Activated T-cell treated with anti-CD3 and anti-CD28 coated beads, Interleukin-2, amount 50 U/mL, for 4 hours (primary cell): ENCODE results near the gene ZNF557. TPM values are rescaled to one million over a fixed set of nuclear protein-coding genes. Genes with fewer than 3 reads are reported as not detected.
"Not testable (repeated sequence)": the region's sequence is repeated elsewhere in the genome, so short reads cannot be mapped to it uniquely, and the experiment has no call there.

Experiments
- ATAC-seq, 2 donors: fragments of 200-7000 bp; cut with Tn5 transposase; one replicate each; pipeline ENCODE4 v1.10.0; 2021
- DNase-seq: peaks from one replicate; pipeline ENCODE4 v3.0.0-alpha.2; 2020
- H3K27me3 Mint-ChIP-seq: one replicate; pipeline ENCODE4 v1.8.0; 2021; ENCODE audit warnings: low read depth, mixed read lengths
- H3K36me3 Mint-ChIP-seq: one replicate; pipeline ENCODE4 v1.8.0; 2022; ENCODE audit warnings: mixed read lengths; ENCODE audit not compliant: insufficient read depth
- H3K4me1 Mint-ChIP-seq: one replicate; pipeline ENCODE4 v1.8.0; 2021; ENCODE audit warnings: low read depth, mixed read lengths
- H3K4me3 Mint-ChIP-seq: one replicate; pipeline ENCODE4 v1.8.0; 2021; ENCODE audit warnings: mild to moderate bottlenecking, moderate library complexity, mixed read lengths
- H3K9me3 Mint-ChIP-seq: one replicate; pipeline ENCODE4 v1.8.0; 2021; ENCODE audit warnings: mixed read lengths
- total RNA-seq, 3 donors: library from RNA; stranded (reverse); gene quantifications; one replicate each; pipeline ENCODE4 v1.2.1, GENCODE V29; 2021

The ZNF557 gene
- 10 to 100 TPM; 12.1 to 13.2 (median 13.0) TPM for total RNA-seq

- Mint-ChIP-seq H3K4me3 (peak within 1 kb of the TSS; percentile 95), H3K9me3 (no peaks in the 10 kb centered on the region), H3K27me3 (no peaks in the 10 kb centered on the region), H3K36me3 (peaks cover 20% of the 10 kb centered on the region), H3K4me1 (peaks cover 17% of the 10 kb centered on the region)
- DNase-seq (peak; percentile 99), ATAC-seq (peak; percentile 94 to 95)
These were observed at the start of gene ZNF557 for GRCh38 chr19:7069042-7069903. Gene ZNF557, plus strand, starts transcription at chr19:7069703. Its CDS starts 5,372 bp downstream, at chr19:7075075.

GRCh38 chr19:7021331-7021730, 48.2 kb upstream of the ZNF557 start, which contains the start of gene MBD3L2B:
Gene MBD3L2B, minus strand, starts transcription at chr19:7021431. Its CDS starts 34 bp downstream, at chr19:7021397.
- not testable (repeated sequence) for ATAC-seq, H3K9me3 Mint-ChIP-seq, H3K4me1 Mint-ChIP-seq, H3K27me3 Mint-ChIP-seq, H3K36me3 Mint-ChIP-seq, DNase-seq, H3K4me3 Mint-ChIP-seq

GRCh38 chr19:7028790-7029189, 40.7 kb upstream of the ZNF557 start:
- not testable (repeated sequence) for H3K27me3 Mint-ChIP-seq, H3K9me3 Mint-ChIP-seq, H3K36me3 Mint-ChIP-seq, H3K4me3 Mint-ChIP-seq, ATAC-seq, DNase-seq, H3K4me1 Mint-ChIP-seq

- not testable (repeated sequence) for ATAC-seq
These were observed 39.2 kb upstream of the ZNF557 start, which contains the start of gene MBD3L5 for GRCh38 chr19:7030278-7030677. Gene MBD3L5, plus strand, starts transcription at chr19:7030578. Its CDS starts 34 bp downstream, at chr19:7030612.

GRCh38 chr19:7040079-7040478, 29.4 kb upstream of the ZNF557 start, which contains the start of gene MBD3L4:
Gene MBD3L4, minus strand, starts transcription at chr19:7040179. Its CDS starts 35 bp downstream, at chr19:7040144.
- ATAC-seq = not testable (repeated sequence)

More at GRCh38 chr19:7030278-7030677, 39.2 kb upstream of the ZNF557 start, which contains the start of gene MBD3L5:
- H3K9me3 Mint-ChIP-seq, DNase-seq, H3K27me3 Mint-ChIP-seq, H3K4me1 Mint-ChIP-seq, H3K4me3 Mint-ChIP-seq, H3K36me3 Mint-ChIP-seq: not testable (repeated sequence)

GRCh38 chr19:7041563-7041962, 27.9 kb upstream of the ZNF557 start:
- not testable (repeated sequence) for H3K9me3 Mint-ChIP-seq, DNase-seq, H3K4me1 Mint-ChIP-seq, H3K36me3 Mint-ChIP-seq, ATAC-seq, H3K4me3 Mint-ChIP-seq, H3K27me3 Mint-ChIP-seq

More at GRCh38 chr19:7040079-7040478, 29.4 kb upstream of the ZNF557 start, which contains the start of gene MBD3L4:
- H3K4me1 Mint-ChIP-seq, DNase-seq, H3K36me3 Mint-ChIP-seq, H3K4me3 Mint-ChIP-seq, H3K9me3 Mint-ChIP-seq, H3K27me3 Mint-ChIP-seq: not testable (repeated sequence)

- not testable (repeated sequence) for H3K4me3 Mint-ChIP-seq, ATAC-seq, DNase-seq, H3K36me3 Mint-ChIP-seq, H3K9me3 Mint-ChIP-seq, H3K27me3 Mint-ChIP-seq, H3K4me1 Mint-ChIP-seq
These were observed 20.5 kb upstream of the ZNF557 start, which contains the start of gene MBD3L2 for GRCh38 chr19:7049021-7049420. Gene MBD3L2, plus strand, starts transcription at chr19:7049321. Its CDS starts 53 bp downstream, at chr19:7049374.

GRCh38 chr19:7051421-7051820, 18.1 kb upstream of the ZNF557 start:
- ATAC-seq, DNase-seq, H3K36me3 Mint-ChIP-seq, H3K4me1 Mint-ChIP-seq, H3K27me3 Mint-ChIP-seq, H3K9me3 Mint-ChIP-seq, H3K4me3 Mint-ChIP-seq: not testable (repeated sequence)

GRCh38 chr19:7052896-7053295, 16.6 kb upstream of the ZNF557 start:
- not testable (repeated sequence) for H3K4me3 Mint-ChIP-seq, DNase-seq, ATAC-seq, H3K9me3 Mint-ChIP-seq, H3K4me1 Mint-ChIP-seq, H3K27me3 Mint-ChIP-seq, H3K36me3 Mint-ChIP-seq

- H3K9me3 Mint-ChIP-seq, DNase-seq, H3K27me3 Mint-ChIP-seq, H3K4me3 Mint-ChIP-seq, H3K36me3 Mint-ChIP-seq, ATAC-seq, H3K4me1 Mint-ChIP-seq: not testable (repeated sequence)
These were observed 14.7 kb upstream of the ZNF557 start for GRCh38 chr19:7054635-7055368.

- not testable (repeated sequence) for DNase-seq, H3K27me3 Mint-ChIP-seq, H3K36me3 Mint-ChIP-seq, H3K9me3 Mint-ChIP-seq, H3K4me3 Mint-ChIP-seq, H3K4me1 Mint-ChIP-seq, ATAC-seq
These were observed 13.8 kb upstream of the ZNF557 start for GRCh38 chr19:7055679-7056078.

- not testable (repeated sequence) for ATAC-seq, H3K36me3 Mint-ChIP-seq, H3K9me3 Mint-ChIP-seq
These were observed 13.1 kb upstream of the ZNF557 start for GRCh38 chr19:7056371-7056770.

GRCh38 chr19:7058576-7058975, 10.9 kb upstream of the ZNF557 start, which contains the start of gene MBD3L3:
Gene MBD3L3, minus strand, starts transcription at chr19:7058676. Its CDS starts 71 bp downstream, at chr19:7058605.
- H3K27me3 Mint-ChIP-seq, H3K9me3 Mint-ChIP-seq, DNase-seq, H3K4me3 Mint-ChIP-seq, ATAC-seq, H3K4me1 Mint-ChIP-seq, H3K36me3 Mint-ChIP-seq: not testable (repeated sequence)

More at GRCh38 chr19:7056371-7056770, 13.1 kb upstream of the ZNF557 start:
- H3K27me3 Mint-ChIP-seq, H3K4me3 Mint-ChIP-seq, DNase-seq, H3K4me1 Mint-ChIP-seq: not testable (repeated sequence)

GRCh38 chr19:7059977-7060376, 9.5 kb upstream of the ZNF557 start:
- H3K4me3 Mint-ChIP-seq, DNase-seq, H3K4me1 Mint-ChIP-seq, ATAC-seq, H3K9me3 Mint-ChIP-seq, H3K27me3 Mint-ChIP-seq, H3K36me3 Mint-ChIP-seq: not testable (repeated sequence)
